HL-60/S4 (cell line): ENCODE measurements around the gene NME8.
"Not testable (repeated sequence)": the region's sequence is repeated elsewhere in the genome, so short reads cannot be mapped to it uniquely, and the experiment has no call there.

Source experiments
- in situ Hi-C: fragments of 300-500 bp; cut with MboI; formaldehyde crosslinking; loops from 2 replicates; pipeline ENCODE4 v1.14.3; 2022; ENCODE audit warnings: low sequenced_read_pairs

NME8 gene, protein sequence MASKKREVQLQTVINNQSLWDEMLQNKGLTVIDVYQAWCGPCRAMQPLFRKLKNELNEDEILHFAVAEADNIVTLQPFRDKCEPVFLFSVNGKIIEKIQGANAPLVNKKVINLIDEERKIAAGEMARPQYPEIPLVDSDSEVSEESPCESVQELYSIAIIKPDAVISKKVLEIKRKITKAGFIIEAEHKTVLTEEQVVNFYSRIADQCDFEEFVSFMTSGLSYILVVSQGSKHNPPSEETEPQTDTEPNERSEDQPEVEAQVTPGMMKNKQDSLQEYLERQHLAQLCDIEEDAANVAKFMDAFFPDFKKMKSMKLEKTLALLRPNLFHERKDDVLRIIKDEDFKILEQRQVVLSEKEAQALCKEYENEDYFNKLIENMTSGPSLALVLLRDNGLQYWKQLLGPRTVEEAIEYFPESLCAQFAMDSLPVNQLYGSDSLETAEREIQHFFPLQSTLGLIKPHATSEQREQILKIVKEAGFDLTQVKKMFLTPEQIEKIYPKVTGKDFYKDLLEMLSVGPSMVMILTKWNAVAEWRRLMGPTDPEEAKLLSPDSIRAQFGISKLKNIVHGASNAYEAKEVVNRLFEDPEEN

DNA sequence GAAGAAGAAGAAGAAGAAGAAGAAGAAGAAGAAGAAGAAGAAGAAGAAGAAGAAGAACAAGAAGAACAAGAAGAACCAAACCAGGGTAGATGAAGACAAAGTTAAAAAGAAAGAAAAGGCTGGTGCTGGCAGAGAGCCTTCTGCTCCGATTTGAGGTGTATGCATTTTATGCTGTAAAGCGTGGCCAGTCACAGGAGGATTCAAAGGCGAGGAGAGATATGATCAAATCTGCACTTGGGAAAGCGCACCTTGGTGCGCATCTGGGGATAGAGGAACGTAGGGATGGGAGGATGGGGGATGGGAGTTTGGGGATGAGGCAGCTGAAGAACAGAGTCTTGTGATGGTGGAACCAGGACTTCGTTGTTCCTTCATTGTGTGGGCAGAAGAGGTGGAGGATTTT is at the start of gene NME8:
TSS of gene NME8 (plus strand) at position 301 of the 400 bp plus-strand sequence. CDS start 1,670 bp downstream, outside the sequence.
- in situ Hi-C loops: loop anchor here (25.0 kb wide), 2 partner anchors 611 to 1361 kb away; no protein-coding TSS in a partner anchor

DNA sequence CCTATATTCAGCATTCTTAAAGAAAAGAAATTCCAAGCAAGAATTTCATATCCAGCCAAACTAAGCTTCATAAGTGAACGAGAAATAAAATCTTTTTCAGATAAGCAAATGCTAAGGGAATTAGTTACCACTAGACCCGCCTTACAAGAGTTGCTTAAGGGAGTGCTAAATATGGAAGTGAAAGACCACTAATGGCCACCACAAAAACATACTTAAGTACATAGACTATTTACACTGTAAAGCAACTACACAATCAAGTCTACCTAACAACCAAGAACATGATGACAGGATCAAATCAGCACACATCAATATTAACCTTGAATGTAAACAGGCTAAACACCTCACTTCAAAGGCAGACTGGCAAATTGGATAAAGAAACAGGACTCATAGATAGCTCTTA is 42.2 kb upstream of the NME8 start:
- in situ Hi-C loops: no loop called here

GRCh38 chr7:37812161-37812580 is 36.2 kb upstream of the NME8 start:
- in situ Hi-C loops: not testable (repeated sequence)

DNA sequence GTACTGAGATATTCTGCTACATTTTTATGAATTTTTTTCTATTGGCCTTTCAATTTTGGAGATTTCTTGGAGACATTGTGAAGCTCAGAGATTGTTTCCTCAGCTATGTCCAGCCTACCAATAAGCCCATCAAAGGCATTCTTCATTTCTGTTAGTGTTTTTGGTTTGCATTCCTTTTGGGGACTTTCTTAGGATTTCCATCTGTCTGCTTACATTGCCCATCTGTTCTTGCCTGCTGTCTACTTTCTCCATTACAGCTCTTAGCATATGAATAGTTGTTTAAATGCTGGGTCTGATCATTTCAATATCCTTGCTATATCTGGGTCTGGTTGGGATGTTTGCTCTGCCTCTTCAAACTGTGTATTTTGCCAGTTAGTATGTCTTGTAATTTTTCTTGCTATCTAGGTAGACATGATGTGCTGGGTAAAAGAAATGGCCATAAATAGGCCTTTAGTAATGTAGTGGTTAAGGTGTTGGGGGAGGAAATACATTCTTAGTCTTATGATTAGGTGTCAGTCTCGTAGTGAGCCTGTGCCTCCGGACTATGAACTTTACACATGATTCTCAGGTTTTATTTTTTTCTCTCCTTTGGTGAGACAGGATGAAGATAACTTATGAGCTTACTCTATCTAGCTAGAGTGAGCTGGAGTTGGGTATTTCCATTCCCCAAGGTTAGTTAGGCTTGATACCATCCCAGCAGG is 32.6 kb upstream of the NME8 start:
- in situ Hi-C loops: no loop called here

DNA sequence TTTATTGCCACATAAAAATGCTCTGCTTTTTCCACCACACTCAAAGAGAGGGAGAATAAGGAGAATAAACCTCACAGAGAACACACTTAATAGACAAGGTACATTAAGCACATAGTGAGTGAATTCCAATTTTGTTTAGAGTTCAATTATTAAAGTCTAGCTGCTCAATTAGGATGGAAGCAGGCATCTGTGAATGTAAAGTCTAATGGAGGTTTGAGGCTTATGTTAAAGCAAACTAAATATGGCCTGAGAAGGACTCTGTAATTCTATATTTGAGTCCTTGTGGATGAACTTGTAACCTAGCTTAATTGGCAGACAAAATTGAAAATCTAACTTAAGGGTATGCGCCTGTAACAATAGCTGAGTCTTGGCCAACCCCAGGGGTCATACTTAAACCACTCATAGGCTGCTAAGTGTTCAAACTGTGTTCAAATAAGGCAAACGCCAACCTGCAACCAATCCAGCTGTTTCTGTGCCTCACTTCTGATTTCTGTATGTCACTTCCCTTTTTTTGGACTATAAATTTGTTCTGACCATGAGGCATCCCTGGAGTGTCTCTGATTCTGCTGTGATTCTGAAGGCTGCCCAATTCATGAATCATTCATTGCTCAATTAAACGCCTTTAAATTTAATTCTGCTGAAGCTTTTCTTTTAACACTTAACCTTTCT is 31.3 kb upstream of the NME8 start:
- in situ Hi-C loops: no loop called here

GRCh38 chr7:37817591-37817960 is 30.8 kb upstream of the NME8 start:
- in situ Hi-C loops: no loop called here

- in situ Hi-C loops: no loop called here
Observed at GRCh38 chr7:37817996-37818720, 30.2 kb upstream of the NME8 start.

- in situ Hi-C loops: no loop called here
Observed at GRCh38 chr7:37820708-37821468, 27.5 kb upstream of the NME8 start.

GRCh38 chr7:37822946-37823345 is 25.5 kb upstream of the NME8 start:
- in situ Hi-C loops: no loop called here

DNA sequence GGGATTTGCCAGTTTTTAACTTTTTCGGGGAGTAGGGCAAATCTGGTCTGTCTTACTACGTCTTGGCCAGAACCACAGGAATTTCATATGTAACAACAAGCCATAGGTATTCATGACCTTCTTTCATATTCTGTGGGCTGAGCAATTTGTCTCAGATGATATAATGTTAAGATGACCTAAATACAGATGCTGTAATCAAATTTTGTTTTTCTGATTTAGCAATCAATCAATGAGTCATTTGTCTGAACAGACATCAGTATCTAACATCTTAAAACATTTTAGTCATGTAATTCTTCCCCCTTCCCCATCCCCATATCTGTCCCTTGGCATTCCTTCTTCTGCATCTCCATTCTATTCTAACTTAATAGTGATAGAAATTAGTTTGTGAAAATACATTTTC is 24.8 kb upstream of the NME8 start:
- in situ Hi-C loops: no loop called here

DNA sequence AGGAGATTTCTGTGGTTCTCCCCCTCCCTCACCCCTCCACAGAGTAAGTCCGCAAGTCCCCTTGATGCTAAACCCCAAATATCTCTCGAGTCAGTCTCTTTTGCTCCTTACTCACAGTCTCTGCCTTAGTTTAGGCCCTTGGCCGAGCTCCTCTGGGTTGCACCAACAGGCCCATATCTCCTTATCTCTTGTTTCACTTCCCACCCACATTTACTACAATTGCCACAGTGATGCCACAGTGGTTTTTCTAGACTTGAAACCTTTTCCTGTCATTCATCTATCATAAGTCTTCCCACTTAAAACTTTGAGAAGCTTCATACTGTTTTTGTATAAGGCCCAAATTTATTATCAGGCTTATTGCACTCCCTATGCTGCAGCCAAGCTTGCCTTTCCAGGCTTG is 23.4 kb upstream of the NME8 start:
- in situ Hi-C loops: loop anchor here (25.0 kb wide), 2 partner anchors 588 to 1338 kb away; no protein-coding TSS in a partner anchor

DNA sequence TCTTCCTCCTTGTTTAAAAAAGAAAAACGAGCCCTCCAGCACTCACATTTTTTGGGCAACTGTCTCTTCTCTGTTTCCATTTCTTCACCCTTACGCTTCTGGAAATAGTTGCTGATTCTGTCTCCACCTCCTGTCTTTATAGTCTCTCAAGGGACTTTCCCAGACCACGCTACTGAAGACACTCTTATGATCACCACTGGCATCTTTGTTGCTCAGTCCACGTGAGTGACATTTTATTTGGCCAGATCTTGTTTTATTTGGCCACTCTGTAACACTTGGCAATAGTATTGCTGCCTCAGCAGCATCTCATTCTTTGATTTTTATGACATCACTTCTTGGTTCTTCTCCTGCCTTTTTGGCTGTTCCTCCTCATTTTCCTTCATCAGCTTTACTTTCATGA is 21.6 kb upstream of the NME8 start:
- in situ Hi-C loops: loop anchor here (25.0 kb wide), 2 partner anchors 590 to 1340 kb away; no protein-coding TSS in a partner anchor

- in situ Hi-C loops: loop anchor here (25.0 kb wide), 2 partner anchors 594 to 1344 kb away; no protein-coding TSS in a partner anchor
Observed at GRCh38 chr7:37831244-37831643, 17.2 kb upstream of the NME8 start.

- in situ Hi-C loops: loop anchor here (25.0 kb wide), 2 partner anchors 595 to 1345 kb away; no protein-coding TSS in a partner anchor
Observed at GRCh38 chr7:37832194-37832593, 16.2 kb upstream of the NME8 start.

GRCh38 chr7:37833107-37833817 is 15.1 kb upstream of the NME8 start:
- in situ Hi-C loops: loop anchor here (25.0 kb wide), 2 partner anchors 596 to 1346 kb away; no protein-coding TSS in a partner anchor

GRCh38 chr7:37833818-37834146 is 14.6 kb upstream of the NME8 start:
- in situ Hi-C loops: loop anchor here (25.0 kb wide), 2 partner anchors 596 to 1346 kb away; no protein-coding TSS in a partner anchor

- in situ Hi-C loops: no loop called here
Observed at GRCh38 chr7:37853468-37853867, 5.1 kb downstream of the NME8 start.

- in situ Hi-C loops: no loop called here
Observed at GRCh38 chr7:37882086-37882485, 33.7 kb downstream of the NME8 start.

- in situ Hi-C loops: no loop called here
Observed at GRCh38 chr7:37893359-37893758, 45.0 kb downstream of the NME8 start.
